ENCODE results near the gene MTG2. TPM values are rescaled to one million over a fixed set of nuclear protein-coding genes. Genes with fewer than 3 reads are reported as not detected.

Gene MTG2
- total and polyA plus RNA-seq, 2 of the 13 experiments (the other 11 are each of a cell fraction or from before 2014, with no cell fraction given): 20.4 to 37.8 TPM

GRCh38 chr20:62219992-62220665 is 37.3 kb downstream of the MTG2 start, which contains the start of gene HRH3 (continued):
- TF ChIP-seq THRA (CRISPR knock-in tag; IDR thresholded peaks at IDR 0.05; ENCODE audit: borderline replicate concordance) (peak; percentile 84), TOPORS (CRISPR knock-in tag; IDR thresholded peaks at IDR 0.05) (no peak; the same call in 1 of the 2 replicates), MAX (IDR thresholded peaks at IDR 0.05) (peak; percentile 72; the same call in 1 of the 2 replicates), THAP11 (CRISPR knock-in tag; IDR thresholded peaks at IDR 0.05) (peak; percentile 68), CREB3 (CRISPR knock-in tag; IDR thresholded peaks at IDR 0.05) (peak; percentile 89; the same call in 1 of the 2 replicates), ZNF562 (CRISPR knock-in tag; IDR thresholded peaks at IDR 0.05; ENCODE audit: borderline replicate concordance) (no peak), ZNF549 (CRISPR knock-in tag; IDR thresholded peaks at IDR 0.05) (no peak), MTERF4 (CRISPR knock-in tag; IDR thresholded peaks at IDR 0.05) (peak; percentile 16; the same call in 1 of the 2 replicates), ZBTB25 (CRISPR knock-in tag; IDR thresholded peaks at IDR 0.05) (peak; percentile 77; the same call in 1 of the 2 replicates), PATZ1 (CRISPR knock-in tag; IDR thresholded peaks at IDR 0.05) (peak; percentile 69), ZNF230 (CRISPR knock-in tag; IDR thresholded peaks at IDR 0.05) (no peak; the same call in 1 of the 2 replicates), GMEB1 (CRISPR knock-in tag; IDR thresholded peaks at IDR 0.05; ENCODE audit: borderline replicate concordance) (0 out of 2 replicates have a peak, but pooled peaks have one; percentile 35), ZNF597 (CRISPR knock-in tag; IDR thresholded peaks at IDR 0.05) (no peak), CENPBD1 (CRISPR knock-in tag; IDR thresholded peaks at IDR 0.05; ENCODE audit: borderline replicate concordance, low read depth) (no peak), MXI1 (IDR thresholded peaks at IDR 0.05; ENCODE audit: borderline replicate concordance, low read depth, low read length) (peak; percentile 88; the same call in 2 of the 3 replicates), RNF2 (conservative IDR thresholded peaks at IDR 0.05; ENCODE audit: low read depth) (no peak), NCOA5 (CRISPR knock-in tag; IDR thresholded peaks at IDR 0.05) (no peak), MXD4 (CRISPR knock-in tag; IDR thresholded peaks at IDR 0.05) (peak; percentile 93), SATB2 (CRISPR knock-in tag; IDR thresholded peaks at IDR 0.05) (0 out of 2 replicates have a peak, but pooled peaks have one; percentile 52)

All from HepG2 (cell line).